Activated CD4-positive, alpha-beta T cell treated with anti-CD3 and anti-CD28 coated beads for 1 hour (primary cell): ENCODE data around the gene SMIM11.
"Not testable (repeated sequence)": the region's sequence is repeated elsewhere in the genome, so short reads cannot be mapped to it uniquely, and the experiment has no call there.

Source experiments
- DNase-seq: peaks from one replicate; pipeline ENCODE4 v3.0.0-alpha.2; 2020

Gene SMIM11

GRCh38 chr21:34374940-34375618 lies at the start of gene SMIM11:
SMIM11 (plus strand) TSS chr21:34375507; CDS start chr21:34379505, 3,998 bp downstream.
- DNase-seq = not testable (repeated sequence)

DNA sequence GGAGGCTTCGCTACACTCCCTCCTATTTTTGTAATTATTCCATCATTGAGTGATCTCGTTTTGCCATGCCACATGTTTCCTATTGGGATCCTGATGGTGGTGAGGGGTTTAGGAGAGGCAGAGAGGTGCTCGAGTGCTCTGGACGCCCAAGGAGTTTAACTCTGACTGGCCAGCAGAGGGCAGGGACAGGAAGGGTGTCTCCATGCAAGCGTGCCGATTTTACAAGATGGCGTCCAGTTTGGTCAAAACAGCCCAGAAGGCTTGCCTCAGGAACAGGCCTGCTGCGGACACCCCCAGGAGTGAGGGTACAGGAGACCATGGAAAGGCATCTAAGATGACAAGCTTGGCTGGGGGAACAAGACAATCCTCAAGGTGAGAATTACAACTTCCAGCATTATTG lies 45.3 kb upstream of the SMIM11 start:
- no peak for DNase-seq

GRCh38 chr21:34331726-34332125 lies 43.6 kb upstream of the SMIM11 start:
- no peak for DNase-seq

GRCh38 chr21:34332347-34332746 lies 43.0 kb upstream of the SMIM11 start:
- DNase-seq = no peak

GRCh38 chr21:34333121-34333739 lies 42.1 kb upstream of the SMIM11 start:
- DNase-seq = no peak

DNA sequence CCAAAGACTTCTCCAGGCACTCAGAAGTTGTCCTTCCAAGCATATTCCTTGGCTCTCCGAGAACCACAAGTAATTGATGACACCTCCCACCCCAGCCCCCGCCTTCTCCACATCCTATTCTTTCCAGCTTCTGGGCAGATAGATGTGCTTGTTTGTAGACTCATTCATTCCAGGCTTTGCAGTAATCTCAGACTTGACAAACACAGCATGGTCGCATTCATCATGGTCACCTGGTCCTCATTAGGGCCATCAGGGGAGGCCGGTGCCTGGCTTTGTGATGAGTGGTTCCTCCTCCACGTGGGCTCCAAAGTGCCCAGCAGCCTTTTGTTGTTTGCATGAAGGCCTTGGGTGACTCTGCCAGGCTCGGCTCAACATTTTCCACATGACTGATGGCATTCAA lies 40.0 kb upstream of the SMIM11 start:
- no peak for DNase-seq

DNA sequence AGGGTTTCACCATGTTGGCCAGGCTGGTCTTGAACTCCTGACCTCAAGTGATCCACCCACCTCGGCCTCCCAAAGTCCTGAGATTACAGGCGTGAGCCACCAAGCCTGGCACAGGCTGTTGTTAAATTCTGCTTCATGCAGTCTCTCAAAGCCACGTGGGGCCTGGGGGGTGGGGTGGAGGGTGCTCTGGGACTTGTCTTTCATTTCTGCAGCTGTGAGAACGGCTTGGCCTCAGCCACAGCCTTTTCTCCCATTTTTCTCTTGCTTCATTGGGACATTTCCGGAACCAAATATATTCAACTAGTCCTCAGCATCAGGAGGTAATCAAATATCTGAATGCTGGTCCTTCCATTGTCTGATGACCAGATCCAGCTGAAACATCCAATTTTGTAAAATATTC lies 39.1 kb upstream of the SMIM11 start:
- DNase-seq = no peak

DNA sequence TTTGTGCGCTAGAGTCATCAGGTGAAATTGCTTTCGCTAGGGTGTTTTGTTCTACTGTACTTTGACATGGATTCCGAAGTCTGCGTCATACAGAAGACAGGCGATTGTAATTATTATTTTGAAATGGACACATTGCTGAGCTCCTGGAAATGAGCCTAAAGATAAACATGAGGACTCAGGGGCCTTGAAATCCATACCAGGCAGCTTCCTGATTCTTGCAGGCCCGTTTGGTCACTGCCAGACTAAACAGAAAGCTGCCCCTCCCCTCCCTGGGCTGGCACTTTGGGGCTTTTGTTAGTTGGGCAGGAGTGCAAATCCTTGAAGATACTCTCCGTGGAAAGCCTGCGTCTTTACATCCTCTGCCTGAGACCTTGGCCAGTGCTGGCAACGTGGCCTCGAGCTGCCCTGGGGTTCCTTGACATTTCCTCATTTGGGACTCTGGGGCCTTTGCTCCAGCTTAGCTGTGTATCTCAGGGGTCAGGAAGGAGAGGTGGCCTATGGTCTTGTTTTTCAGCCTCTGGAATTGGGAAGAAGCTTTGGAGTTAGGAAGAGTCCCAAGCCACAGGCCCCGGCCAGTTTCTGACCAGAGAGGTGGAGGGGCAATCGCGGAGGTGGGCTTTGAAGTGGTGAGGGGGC lies 38.4 kb upstream of the SMIM11 start:
- no peak for DNase-seq

DNA sequence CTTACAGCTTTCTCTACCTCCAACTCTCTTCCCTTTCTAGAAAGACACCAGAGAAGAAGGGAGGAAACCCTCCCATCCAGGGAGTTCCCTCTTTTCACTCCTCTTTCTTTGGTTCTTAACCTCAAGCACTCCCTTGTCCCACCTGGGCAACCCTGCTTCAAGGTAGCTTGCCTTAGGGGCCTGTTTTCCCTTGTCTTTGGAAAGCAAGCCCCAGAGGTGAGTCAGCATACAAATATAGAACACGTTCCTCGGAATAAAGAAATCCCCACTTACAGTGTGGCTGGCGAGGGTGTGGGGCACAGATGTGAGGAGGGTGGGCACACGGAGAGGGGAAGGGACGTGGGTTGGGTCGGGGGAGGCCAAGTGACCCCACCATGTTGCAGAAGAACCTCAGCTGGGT lies 37.6 kb upstream of the SMIM11 start:
- no peak for DNase-seq

DNA sequence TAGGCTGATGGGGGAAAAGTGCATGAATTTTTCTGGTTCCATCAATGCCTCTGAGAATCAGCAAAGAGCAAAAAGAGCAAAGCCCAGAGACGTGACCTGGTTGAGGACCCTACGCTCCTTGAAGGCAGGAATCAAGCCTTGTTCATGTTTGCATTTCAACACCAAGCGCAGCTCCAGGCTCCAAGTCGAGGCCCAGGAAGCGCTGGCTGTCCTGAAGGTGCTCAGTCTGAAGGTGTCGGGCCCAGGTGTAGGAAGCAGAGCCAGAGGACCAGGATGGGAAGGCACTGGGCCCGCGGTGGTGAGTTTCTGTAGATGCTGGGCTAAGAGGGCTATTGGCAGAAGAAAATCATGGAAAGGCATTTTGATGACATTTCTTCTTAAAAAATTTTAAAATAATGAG lies 37.1 kb upstream of the SMIM11 start:
- DNase-seq = no peak

GRCh38 chr21:34340061-34340460 lies 35.2 kb upstream of the SMIM11 start:
- DNase-seq = no peak

DNA sequence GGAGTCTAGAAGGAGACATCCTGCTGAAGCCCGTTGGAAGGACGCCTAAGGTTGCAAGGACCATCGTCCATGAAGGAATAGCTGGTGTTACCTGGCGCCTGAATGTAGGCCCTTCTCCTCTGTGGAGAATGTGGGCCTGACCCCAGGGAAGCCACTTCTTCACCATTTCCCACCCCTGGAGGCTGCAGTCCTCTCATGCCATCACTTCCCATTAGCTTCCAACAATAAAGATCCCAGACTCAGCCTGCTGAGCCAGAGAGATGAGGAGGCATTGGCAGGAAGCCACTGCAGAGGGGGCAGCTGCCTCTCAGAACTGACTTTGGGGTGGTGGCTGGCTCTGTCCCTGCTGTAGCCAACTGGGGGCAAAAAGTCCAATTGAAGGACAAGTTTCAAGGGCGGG lies 32.8 kb upstream of the SMIM11 start:
- DNase-seq = no peak

- no peak for DNase-seq
These were observed 32.0 kb upstream of the SMIM11 start for GRCh38 chr21:34343347-34343746.

DNA sequence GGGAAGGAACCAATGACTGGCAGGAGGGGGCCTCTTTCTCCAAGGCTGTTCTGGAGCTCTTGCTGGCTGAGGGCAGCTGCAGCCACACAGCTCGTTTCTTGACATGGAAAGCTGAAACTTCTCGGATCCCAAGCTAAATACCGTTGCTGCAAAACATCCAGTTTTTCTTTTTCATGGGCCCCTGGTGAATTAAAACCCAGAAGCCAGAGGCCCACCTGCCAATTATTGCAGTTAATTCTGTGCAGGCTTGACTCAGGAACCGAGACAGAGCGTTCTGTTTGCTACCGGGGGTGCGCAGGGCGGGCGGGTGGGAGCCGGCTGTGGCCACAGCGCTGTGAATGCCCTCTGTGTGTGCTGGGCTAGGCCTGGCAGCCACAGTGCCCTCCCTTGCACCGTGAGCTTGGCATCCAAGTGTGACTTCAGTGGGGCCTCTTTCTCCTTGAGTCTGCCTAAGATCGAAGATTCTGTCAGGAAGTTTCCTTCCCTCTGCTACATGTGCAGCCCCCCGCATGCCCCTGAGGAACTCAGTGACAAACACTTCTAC lies 31.4 kb upstream of the SMIM11 start:
- DNase-seq = no peak

GRCh38 chr21:34344584-34344983 lies 30.7 kb upstream of the SMIM11 start:
- DNase-seq = no peak

- DNase-seq = no peak
These were observed 30.0 kb upstream of the SMIM11 start for GRCh38 chr21:34345091-34345871.

- DNase-seq = no peak
These were observed 29.4 kb upstream of the SMIM11 start for GRCh38 chr21:34345892-34346291.

GRCh38 chr21:34348890-34349519 lies 26.3 kb upstream of the SMIM11 start:
- no peak for DNase-seq

- no peak for DNase-seq
These were observed 23.5 kb upstream of the SMIM11 start for GRCh38 chr21:34351786-34352241.

DNA sequence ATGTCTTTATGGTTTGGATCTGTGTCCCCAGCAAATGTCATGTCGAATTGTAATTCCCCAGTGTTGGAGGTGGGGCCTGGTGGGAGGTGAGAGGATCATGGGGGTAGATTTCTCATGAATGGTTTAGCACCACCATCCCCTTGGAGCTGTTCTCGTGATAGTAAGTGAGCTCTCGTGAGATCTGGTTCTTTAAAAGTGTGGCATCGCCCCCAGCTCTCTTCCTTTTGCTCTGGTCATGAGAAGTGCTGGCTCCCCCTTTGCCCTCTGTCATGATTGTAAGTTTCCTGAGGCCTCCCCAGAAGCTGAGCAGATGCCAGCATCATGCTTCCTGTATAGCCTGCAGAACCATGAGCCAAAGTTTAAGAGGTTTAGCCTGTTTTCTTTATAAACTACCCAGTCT lies 22.8 kb upstream of the SMIM11 start:
- DNase-seq = no peak

DNA sequence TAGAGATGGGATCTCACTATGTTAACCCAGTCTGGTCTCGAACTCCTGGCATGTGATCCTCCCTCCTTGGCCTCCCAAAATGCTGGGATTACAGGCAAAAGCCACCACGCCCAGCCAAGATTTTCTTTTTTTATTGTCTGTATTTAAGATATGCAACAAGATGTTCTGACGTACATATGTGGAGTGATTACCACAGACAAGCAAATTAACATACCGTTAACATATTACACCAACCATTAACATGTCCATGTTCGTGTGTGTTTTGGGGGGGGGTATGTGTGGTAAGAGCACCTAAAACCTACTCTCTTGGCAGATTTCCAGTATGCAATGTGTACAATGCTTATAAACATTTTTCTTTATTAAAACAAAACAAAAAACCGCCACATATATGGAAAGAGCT lies 22.1 kb upstream of the SMIM11 start:
- DNase-seq = no peak

GRCh38 chr21:34354836-34355235 lies 20.5 kb upstream of the SMIM11 start:
- DNase-seq = no peak

DNA sequence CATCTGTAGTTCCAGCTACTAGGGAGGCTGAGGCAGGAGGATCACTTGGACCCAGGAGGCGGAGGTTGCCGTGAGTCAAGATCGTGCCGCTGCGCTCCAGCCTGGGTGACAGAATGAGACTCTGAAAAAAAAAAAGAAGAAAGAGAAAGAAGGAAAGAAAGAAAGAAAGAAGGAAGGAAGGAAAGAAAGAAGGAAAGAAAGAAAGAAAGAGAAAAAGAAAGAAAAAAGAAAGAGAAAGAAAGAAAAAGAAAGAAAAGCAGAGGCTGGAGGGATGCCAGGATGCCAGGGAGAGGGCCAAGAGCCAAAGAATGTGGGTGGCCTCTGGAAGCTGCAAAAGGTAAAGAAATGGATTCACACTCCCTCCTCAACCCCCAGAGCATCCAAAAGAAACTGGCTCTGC lies 19.7 kb upstream of the SMIM11 start:
- no peak for DNase-seq
